SK-N-MC (cell line): ENCODE measurements around the gene RMDN3.

Source experiments
- EZH2 ChIP-seq: fragments of 200-600 bp; sonication (generic); IDR thresholded peaks from one replicate; pipeline ENCODE4 v1.6.1; 2017; ENCODE audit warnings: antibody characterized with exemption
- POLR2AphosphoS5 ChIP-seq: IDR thresholded peaks from 2 replicates; pipeline ENCODE4 v1.6.1; 2012; ENCODE audit warnings: mild to moderate bottlenecking, low read depth, low read length, borderline replicate concordance

DNA sequence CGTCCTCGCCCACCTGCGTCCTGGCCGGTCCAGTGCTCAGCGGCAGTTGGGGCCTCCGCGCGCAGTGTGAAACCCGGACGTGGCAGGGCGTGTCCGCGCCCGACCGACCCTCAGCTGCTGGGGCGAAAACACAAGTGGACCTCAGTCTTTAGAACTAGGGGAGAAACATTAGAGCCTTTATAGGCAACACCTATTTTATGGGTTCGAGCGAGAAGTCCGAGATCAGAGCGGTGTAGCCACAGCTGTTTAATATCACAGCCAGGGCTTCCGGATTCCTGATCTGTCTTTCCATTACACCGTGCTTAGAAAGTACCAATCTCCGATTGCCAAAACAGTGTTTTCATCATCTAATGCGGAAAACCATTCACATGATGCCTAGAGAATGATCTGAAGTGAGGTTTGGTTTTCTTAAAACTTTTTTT, 59.6 kb downstream of the RMDN3 start:
- no peak for TF ChIP-seq EZH2
- TF ChIP-seq POLR2AphosphoS5: no peak
